Measurements from ENCODE around the gene NCR3LG1.

Gene NCR3LG1

DNA sequence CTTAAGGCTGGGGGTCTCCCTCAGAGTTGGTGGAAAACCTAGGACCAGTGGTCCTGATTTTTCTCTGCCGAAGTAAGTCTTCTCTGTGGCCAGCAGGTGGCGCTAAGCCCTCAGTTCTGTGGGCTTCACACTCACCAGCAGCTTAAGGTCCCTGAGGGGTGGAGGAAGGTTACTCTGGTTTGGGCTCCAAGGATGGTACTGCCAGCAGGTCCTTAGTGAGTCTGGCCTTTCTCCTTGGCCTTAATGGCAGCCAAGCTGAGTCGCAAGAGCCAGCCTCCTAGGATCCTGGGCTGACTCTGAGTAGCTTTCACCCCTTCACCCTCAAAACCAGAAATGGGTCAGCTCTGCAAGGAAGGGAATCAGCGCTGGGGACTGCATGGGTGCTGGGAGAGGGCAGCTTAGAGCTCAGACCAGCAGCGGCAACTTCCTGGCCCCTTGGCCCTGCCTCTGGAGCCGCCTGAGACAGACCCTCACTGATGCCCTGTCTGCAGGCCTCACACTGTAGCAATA lies 32.5 kb downstream of the NCR3LG1 start:
- no peak for TF ChIP-seq SIN3A (IDR thresholded peaks at IDR 0.05; ENCODE audit: borderline replicate concordance, insufficient read depth, low read length)

DNA sequence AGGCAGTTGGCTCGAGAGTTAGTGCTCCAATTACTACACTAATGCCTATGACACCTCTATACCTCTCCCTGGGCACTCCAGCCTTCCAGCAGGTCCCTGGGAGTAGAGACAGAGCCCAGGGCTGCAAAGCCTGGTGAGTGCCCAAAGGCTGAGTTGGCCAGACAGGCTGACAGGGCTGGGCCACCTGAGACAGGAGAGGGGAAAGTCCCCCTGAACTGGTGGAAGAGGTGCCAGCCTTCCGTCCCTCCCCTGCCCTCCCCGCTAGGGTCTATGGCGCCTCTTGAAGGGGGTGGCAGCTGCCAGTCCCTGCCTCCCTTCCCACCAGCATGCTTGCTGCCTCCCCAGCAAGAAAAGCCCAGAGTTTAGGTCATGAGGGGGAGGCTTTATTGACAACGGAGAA lies 33.9 kb downstream of the NCR3LG1 start:
- no peak for TF ChIP-seq FOXP2 (optimal IDR thresholded peaks at IDR 0.05; ENCODE audit: borderline replicate concordance, extremely low read depth, extremely low read length, insufficient read depth)
- no peak for TF ChIP-seq TAF1 (IDR thresholded peaks at IDR 0.05; ENCODE audit: borderline replicate concordance, insufficient read depth, low read length)
- TF ChIP-seq SIN3A (IDR thresholded peaks at IDR 0.05; ENCODE audit: borderline replicate concordance, insufficient read depth, low read length) = no peak
- TF ChIP-seq POLR2AphosphoS5 (IDR thresholded peaks at IDR 0.05; ENCODE audit: low read depth, low read length) = no peak

DNA sequence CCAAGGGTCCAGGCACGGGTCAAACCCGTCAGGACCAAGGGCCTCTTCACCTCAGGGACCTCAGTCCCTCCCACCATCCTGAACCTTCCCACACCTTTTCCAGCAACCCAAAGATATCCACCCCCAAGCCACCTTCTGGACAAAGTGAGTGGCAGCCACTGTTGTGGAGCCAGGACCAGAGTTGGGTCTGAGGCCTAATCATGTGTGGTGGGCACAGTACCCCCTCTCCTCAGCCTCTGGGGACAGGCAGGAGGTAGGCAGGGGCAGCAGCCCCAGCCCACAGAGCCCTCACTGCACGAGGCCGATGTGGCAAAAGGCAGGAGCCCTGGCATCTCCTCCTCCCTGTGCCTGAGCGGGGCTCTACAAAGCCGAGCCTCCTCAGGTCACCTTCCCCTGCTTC lies 34.3 kb downstream of the NCR3LG1 start:
- TF ChIP-seq FOXP2 (optimal IDR thresholded peaks at IDR 0.05; ENCODE audit: borderline replicate concordance, extremely low read depth, extremely low read length, insufficient read depth) = no peak
- TF ChIP-seq POLR2AphosphoS5 (IDR thresholded peaks at IDR 0.05; ENCODE audit: low read depth, low read length) = no peak
- TF ChIP-seq, protein P1, sequence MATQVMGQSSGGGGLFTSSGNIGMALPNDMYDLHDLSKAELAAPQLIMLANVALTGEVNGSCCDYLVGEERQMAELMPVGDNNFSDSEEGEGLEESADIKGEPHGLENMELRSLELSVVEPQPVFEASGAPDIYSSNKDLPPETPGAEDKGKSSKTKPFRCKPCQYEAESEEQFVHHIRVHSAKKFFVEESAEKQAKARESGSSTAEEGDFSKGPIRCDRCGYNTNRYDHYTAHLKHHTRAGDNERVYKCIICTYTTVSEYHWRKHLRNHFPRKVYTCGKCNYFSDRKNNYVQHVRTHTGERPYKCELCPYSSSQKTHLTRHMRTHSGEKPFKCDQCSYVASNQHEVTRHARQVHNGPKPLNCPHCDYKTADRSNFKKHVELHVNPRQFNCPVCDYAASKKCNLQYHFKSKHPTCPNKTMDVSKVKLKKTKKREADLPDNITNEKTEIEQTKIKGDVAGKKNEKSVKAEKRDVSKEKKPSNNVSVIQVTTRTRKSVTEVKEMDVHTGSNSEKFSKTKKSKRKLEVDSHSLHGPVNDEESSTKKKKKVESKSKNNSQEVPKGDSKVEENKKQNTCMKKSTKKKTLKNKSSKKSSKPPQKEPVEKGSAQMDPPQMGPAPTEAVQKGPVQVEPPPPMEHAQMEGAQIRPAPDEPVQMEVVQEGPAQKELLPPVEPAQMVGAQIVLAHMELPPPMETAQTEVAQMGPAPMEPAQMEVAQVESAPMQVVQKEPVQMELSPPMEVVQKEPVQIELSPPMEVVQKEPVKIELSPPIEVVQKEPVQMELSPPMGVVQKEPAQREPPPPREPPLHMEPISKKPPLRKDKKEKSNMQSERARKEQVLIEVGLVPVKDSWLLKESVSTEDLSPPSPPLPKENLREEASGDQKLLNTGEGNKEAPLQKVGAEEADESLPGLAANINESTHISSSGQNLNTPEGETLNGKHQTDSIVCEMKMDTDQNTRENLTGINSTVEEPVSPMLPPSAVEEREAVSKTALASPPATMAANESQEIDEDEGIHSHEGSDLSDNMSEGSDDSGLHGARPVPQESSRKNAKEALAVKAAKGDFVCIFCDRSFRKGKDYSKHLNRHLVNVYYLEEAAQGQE (IDR thresholded peaks at IDR 0.05; ENCODE audit: insufficient read depth in 1 of 2, low read depth in 2 of 2, low read length in 2 of 2) = no peak
- no peak for TF ChIP-seq TAF1 (IDR thresholded peaks at IDR 0.05; ENCODE audit: borderline replicate concordance, insufficient read depth, low read length)
- TF ChIP-seq SIN3A (IDR thresholded peaks at IDR 0.05; ENCODE audit: borderline replicate concordance, insufficient read depth, low read length) = no peak

DNA sequence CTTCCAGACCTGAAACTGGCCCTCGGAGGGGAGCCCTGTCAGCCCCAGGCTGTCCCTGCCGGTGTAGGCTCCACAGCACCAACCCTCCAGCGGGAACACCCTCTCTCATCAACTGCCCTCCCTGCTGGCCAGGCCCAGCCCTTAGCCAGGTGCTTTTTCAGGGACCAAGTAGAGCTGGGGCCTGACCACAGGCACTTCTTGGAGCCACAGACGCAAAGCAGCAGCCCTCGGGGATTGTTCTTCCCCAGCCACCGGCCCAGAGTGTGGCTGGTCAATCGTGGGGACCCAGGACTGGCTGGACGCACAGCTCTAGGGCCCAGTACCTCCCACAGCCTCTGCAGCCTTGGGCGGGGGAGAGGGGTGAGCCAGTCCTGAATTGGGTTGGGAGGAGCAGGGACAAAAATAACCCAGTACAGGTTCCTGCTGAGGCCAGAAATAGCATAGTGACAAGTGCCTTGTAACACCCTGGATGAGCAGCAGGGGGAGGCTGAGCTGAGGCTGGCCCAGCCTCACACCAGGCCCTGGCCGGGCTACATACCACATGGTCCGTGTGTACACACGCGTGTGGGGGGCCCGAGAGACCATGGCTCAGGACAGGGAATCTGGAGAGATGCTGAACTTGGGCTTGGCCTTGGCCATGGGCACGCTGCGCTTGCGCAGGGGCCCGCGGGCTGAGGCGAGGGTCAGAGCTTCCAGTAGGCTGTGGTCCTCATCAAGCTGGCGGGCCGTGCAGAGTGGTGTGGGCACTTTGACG lies 34.9 kb downstream of the NCR3LG1 start:
- TF ChIP-seq FOXP2 (optimal IDR thresholded peaks at IDR 0.05; ENCODE audit: borderline replicate concordance, extremely low read depth, extremely low read length, insufficient read depth) = peak; percentile 62
- TF ChIP-seq, protein P1 (IDR thresholded peaks at IDR 0.05; ENCODE audit: insufficient read depth in 1 of 2, low read depth in 2 of 2, low read length in 2 of 2) = no peak

DNA sequence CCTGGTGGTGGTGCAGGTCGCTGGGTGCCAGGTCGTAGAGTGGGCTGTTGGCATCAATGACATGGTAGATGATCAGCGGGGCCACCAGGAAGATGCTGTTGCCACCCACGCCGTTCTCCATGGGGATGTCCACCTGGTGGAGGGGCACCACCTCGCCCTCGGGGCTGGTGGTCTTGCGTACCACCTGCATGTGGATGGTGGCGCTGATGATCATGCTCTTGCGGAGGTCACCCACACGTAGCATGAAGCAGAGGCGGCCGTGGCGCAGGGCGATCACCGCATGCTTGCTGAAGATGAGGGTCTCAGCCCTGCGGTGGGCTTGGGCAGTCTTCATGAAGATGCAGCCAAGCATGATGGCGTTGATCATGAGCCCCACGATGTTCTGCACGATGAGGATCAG lies 35.7 kb downstream of the NCR3LG1 start:
- TF ChIP-seq TAF1 (IDR thresholded peaks at IDR 0.05; ENCODE audit: borderline replicate concordance, insufficient read depth, low read length) (no peak), POLR2AphosphoS5 (IDR thresholded peaks at IDR 0.05; ENCODE audit: low read depth, low read length) (no peak), FOXP2 (optimal IDR thresholded peaks at IDR 0.05; ENCODE audit: borderline replicate concordance, extremely low read depth, extremely low read length, insufficient read depth) (no peak), SIN3A (IDR thresholded peaks at IDR 0.05; ENCODE audit: borderline replicate concordance, insufficient read depth, low read length) (no peak)
- TF ChIP-seq, protein P1 (IDR thresholded peaks at IDR 0.05; ENCODE audit: insufficient read depth in 1 of 2, low read depth in 2 of 2, low read length in 2 of 2) = no peak

DNA sequence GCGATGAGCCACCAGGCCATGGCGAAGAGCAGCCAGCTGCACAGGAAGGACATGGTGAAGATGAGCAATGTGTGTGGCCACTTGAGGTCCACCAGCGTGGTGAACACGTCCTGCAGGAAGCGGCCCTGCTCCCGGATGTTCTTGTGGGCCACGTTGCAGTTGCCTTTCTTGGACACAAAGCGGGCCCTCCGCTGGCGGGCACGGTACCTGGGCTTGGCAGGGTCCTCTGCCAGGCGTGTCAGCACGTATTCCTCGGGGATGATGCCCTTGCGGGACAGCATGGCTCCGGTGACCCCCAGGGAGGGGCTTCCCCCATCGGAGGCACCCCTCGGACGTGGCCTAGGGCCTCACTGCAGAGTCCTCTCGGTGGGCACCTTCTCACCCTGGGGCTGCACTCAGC lies 36.2 kb downstream of the NCR3LG1 start:
- TF ChIP-seq, protein P1 (IDR thresholded peaks at IDR 0.05; ENCODE audit: insufficient read depth in 1 of 2, low read depth in 2 of 2, low read length in 2 of 2) = no peak
- no peak for TF ChIP-seq FOXP2 (optimal IDR thresholded peaks at IDR 0.05; ENCODE audit: borderline replicate concordance, extremely low read depth, extremely low read length, insufficient read depth)
- no peak for TF ChIP-seq SIN3A (IDR thresholded peaks at IDR 0.05; ENCODE audit: borderline replicate concordance, insufficient read depth, low read length)
- no peak for TF ChIP-seq POLR2AphosphoS5 (IDR thresholded peaks at IDR 0.05; ENCODE audit: low read depth, low read length)
- no peak for TF ChIP-seq TAF1 (IDR thresholded peaks at IDR 0.05; ENCODE audit: borderline replicate concordance, insufficient read depth, low read length)
